Tibial nerve (tissue), 4 donors: ENCODE data around the gene CEP170B. TPM values are rescaled to one million over a fixed set of nuclear protein-coding genes. Genes with fewer than 3 reads are reported as not detected.
A peak's percentile ranks its signal among the peaks of the same experiment; 100 is the strongest.
"Not testable (repeated sequence)": the region's sequence is repeated elsewhere in the genome, so short reads cannot be mapped to it uniquely, and the experiment has no call there.

Source experiments
- DNase-seq, 2 donors: peaks; one replicate each; pipeline ENCODE4 v3.0.0-alpha.2; 2019; ENCODE audit warnings: low spot score in 2 of 2
- H3K27ac ChIP-seq, 4 donors: fragments of 200-600 bp; sonication (generic) in 3 of 4; one replicate each; pipeline ENCODE4 v1.5.1; 2017 to 2019; ENCODE audit warnings: mild to moderate bottlenecking in 1 of 4
- H3K27me3 ChIP-seq, 2 donors: fragments of 200-600 bp; sonication (generic) in 1 of 2; one replicate each; pipeline versions ENCODE4 v1.5.1 to v1.6.0; 2017 to 2019
- H3K36me3 ChIP-seq, 3 donors: fragments of 200-600 bp; sonication (generic); one replicate each; pipeline ENCODE4 v1.5.1; 2018 to 2019
- H3K4me1 ChIP-seq, 4 donors: fragments of 200-600 bp; sonication (generic) in 3 of 4; one replicate each; pipeline ENCODE4 v1.5.1; 2017 to 2019
- H3K4me3 ChIP-seq, 4 donors: fragments of 200-600 bp; sonication (generic) in 3 of 4; one replicate each; pipeline ENCODE4 v1.5.1; 2017 to 2019; ENCODE audit warnings: mild to moderate bottlenecking in 1 of 4, moderate library complexity in 1 of 4
- H3K9me3 ChIP-seq, 4 donors: fragments of 200-600 bp; sonication (generic) in 3 of 4; one replicate each; pipeline ENCODE4 v1.5.1; 2017 to 2019
- EP300 ChIP-seq, 2 donors: sonication (generic); formaldehyde crosslinking; IDR thresholded peaks; one replicate each; pipeline ENCODE4 v1.6.1; 2017; ENCODE audit warnings: antibody characterized with exemption in 2 of 2, mild to moderate bottlenecking in 1 of 2
- POLR2A ChIP-seq, 2 donors: fragments of 450-650 bp; IDR thresholded peaks; one replicate each; pipeline ENCODE4 v1.6.1; 2017; ENCODE audit warnings: antibody characterized with exemption in 2 of 2, mild to moderate bottlenecking in 2 of 2, moderate library complexity in 2 of 2
- WGBS, 2 donors: methylation state at CpG; one replicate each; pipeline ENCODE4 v1.1.5; 2018; 5-methylcytosine and 5-hydroxymethylcytosine counted together
- total RNA-seq, 4 donors: library from RNA; depleted of rRNA; stranded (reverse); fragments of >200 nt; gene quantifications; one replicate each; pipeline ENCODE4 v1.1.0, GENCODE V29; 2016
- TF ChIP-seq, protein P1 (sequence below), 5 experiments: fragments of 200-600 bp in 3 of 5; fragments of 450-650 bp in 2 of 5; sonication (generic) in 3 of 5; IDR thresholded peaks; one replicate each; pipeline ENCODE4 v1.5.1; 2016 to 2019; ENCODE audit warnings: antibody characterized with exemption in 5 of 5, mild to moderate bottlenecking in 3 of 5, moderate library complexity in 2 of 5

Gene CEP170B
- total RNA-seq, 4 donors from 2014 or later: 10.1 to 36.3 (median 13.0) TPM

DNA sequence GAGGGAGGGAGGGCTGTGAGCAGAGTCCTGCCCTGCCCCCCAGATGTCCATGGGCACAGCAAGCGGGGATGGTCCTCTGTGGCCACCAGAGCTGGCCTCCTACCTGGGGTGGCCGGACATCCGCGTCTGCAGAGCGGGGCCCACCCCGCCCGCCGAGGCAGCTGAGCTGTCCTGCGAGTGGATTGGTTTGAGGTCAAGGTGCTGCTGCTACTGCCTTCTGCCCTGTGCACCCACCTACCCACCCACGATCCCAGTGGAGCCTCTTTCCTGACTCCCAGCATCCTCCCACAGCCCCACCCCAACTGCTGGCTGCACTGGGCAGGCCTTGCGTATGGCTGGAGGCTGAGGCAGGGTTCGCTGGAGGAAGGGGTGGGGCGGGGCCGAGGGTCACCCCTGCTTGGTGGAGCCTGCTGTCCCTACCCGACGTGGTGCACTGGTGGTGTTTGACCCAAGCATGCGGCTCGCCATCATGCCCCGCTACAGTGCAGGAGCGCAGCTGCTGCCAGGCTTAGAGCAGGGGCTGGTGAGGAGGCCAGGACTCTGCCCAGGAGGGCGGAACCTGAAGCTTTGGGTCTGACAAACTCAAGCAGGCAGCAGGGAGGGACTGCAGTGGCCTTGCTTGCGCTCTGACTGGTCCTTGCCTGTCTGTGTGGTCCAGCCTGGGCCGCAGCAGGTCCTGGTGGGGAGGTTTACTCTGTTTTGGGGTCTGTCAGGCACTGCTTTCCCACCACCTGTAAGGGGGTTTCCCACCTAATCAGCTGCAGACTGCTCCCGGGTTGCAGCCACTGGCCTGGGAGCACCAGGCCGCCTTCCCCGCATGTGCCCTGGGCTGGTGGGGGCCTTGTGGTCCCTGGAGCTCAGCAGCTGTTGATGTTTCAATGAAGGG, 23.7 kb downstream of the CEP170B start:
- DNase-seq: peak in 1 of 2 donors; percentile 10
- Histone ChIP-seq H3K4me1 (peaks cover 0 to 5% (median 0%) of the 10 kb centered on the region in 4 donors), H3K36me3 (peaks cover 0 to 54% (median 0%) of the 10 kb centered on the region in 3 donors), H3K27ac (no peak overlapping the region), H3K9me3 (no peaks in the 10 kb centered on the region), H3K27me3 (no peaks in the 10 kb centered on the region), H3K4me3 (no peak overlapping the region)
- 83 to 94% methylated on average over 14 to 20 of the region's 26 CpGs for WGBS, 2 donors
- TF ChIP-seq POLR2A (IDR thresholded peaks at IDR 0.05): no peak
- TF ChIP-seq, protein P1, sequence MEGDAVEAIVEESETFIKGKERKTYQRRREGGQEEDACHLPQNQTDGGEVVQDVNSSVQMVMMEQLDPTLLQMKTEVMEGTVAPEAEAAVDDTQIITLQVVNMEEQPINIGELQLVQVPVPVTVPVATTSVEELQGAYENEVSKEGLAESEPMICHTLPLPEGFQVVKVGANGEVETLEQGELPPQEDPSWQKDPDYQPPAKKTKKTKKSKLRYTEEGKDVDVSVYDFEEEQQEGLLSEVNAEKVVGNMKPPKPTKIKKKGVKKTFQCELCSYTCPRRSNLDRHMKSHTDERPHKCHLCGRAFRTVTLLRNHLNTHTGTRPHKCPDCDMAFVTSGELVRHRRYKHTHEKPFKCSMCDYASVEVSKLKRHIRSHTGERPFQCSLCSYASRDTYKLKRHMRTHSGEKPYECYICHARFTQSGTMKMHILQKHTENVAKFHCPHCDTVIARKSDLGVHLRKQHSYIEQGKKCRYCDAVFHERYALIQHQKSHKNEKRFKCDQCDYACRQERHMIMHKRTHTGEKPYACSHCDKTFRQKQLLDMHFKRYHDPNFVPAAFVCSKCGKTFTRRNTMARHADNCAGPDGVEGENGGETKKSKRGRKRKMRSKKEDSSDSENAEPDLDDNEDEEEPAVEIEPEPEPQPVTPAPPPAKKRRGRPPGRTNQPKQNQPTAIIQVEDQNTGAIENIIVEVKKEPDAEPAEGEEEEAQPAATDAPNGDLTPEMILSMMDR (IDR thresholded peaks at IDR 0.05): no peak
- no peak for TF ChIP-seq EP300 (IDR thresholded peaks at IDR 0.05)

GRCh38 chr14:104889375-104889757, 24.3 kb downstream of the CEP170B start:
- TF ChIP-seq POLR2A (IDR thresholded peaks at IDR 0.05): no peak
- 84 to 85% methylated on average over 23 of the region's 23 CpGs for WGBS, 2 donors
- no peak overlapping the region for H3K4me3 ChIP-seq
- peaks cover 0 to 54% (median 0%) of the 10 kb centered on the region in 3 donors for H3K36me3 ChIP-seq
- no peaks in the 10 kb centered on the region for H3K27me3 ChIP-seq
- H3K9me3 ChIP-seq: no peaks in the 10 kb centered on the region
- DNase-seq: no peak
- peaks cover 0 to 5% (median 0%) of the 10 kb centered on the region in 4 donors for H3K4me1 ChIP-seq
- H3K27ac ChIP-seq: no peak overlapping the region

GRCh38 chr14:104890292-104890691, 25.2 kb downstream of the CEP170B start:
- H3K9me3 ChIP-seq, H3K27ac ChIP-seq, H3K4me3 ChIP-seq, H3K27me3 ChIP-seq, DNase-seq: not testable (repeated sequence)
- Histone ChIP-seq H3K36me3 (peaks cover 0 to 55% (median 0%) of the 10 kb centered on the region in 3 donors), H3K4me1 (peaks cover 0 to 15% (median 0%) of the 10 kb centered on the region in 4 donors)

DNA sequence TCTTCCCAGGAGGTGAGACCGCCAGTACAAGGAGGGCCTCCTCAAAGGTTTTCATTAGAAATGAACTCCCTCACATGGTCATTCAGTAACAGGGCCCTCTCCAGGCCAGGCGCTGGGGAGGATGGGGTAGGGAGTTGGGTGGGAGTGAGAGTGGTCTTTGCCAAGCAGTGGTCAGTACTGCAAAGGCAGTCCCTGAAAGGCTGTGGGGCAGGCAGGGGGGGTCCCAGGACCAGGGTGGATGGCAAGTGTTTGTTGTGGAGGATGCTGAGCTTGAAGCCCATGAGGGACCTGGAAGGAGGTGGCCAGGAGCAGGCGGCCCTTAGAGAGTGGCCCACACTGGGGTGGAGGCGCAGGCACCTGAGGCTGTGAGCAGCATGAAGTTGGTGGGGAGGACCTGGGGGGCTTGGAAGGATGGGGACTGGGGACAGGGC, 26.1 kb downstream of the CEP170B start:
- Histone ChIP-seq H3K27me3 (no peaks in the 10 kb centered on the region), H3K36me3 (peaks cover 0 to 46% (median 0%) of the 10 kb centered on the region in 3 donors), H3K4me3 (no peak overlapping the region), H3K9me3 (no peaks in the 10 kb centered on the region), H3K27ac (no peak overlapping the region), H3K4me1 (peaks cover 0 to 19% (median 0%) of the 10 kb centered on the region in 4 donors)
- TF ChIP-seq, protein P1 (IDR thresholded peaks at IDR 0.05): no peak
- TF ChIP-seq EP300 (IDR thresholded peaks at IDR 0.05): no peak
- TF ChIP-seq POLR2A (IDR thresholded peaks at IDR 0.05): no peak
- no peak for DNase-seq
- 90 to 99% methylated on average over 4 of the region's 4 CpGs for WGBS, 2 donors

GRCh38 chr14:104891664-104892530, 26.8 kb downstream of the CEP170B start:
- Histone ChIP-seq H3K27ac (no peak overlapping the region), H3K4me1 (peaks cover 0 to 25% (median 0%) of the 10 kb centered on the region in 4 donors), H3K36me3 (peaks cover 0 to 38% (median 0%) of the 10 kb centered on the region in 3 donors), H3K4me3 (no peak overlapping the region), H3K9me3 (no peaks in the 10 kb centered on the region), H3K27me3 (no peaks in the 10 kb centered on the region)
- 72 to 76% methylated on average over 5 to 13 of the region's 13 CpGs for WGBS, 2 donors
- no peak for TF ChIP-seq POLR2A (IDR thresholded peaks at IDR 0.05)
- TF ChIP-seq, protein P1 (IDR thresholded peaks at IDR 0.05): no peak
- DNase-seq: no peak
